Prostate gland (tissue), 2 donors: ENCODE measurements around the gene PLPP7.

Source experiments
- POLR2AphosphoS5 ChIP-seq: sonication (generic); formaldehyde crosslinking; IDR thresholded peaks from one replicate; pipeline ENCODE4 v1.6.1; 2017; ENCODE audit warnings: antibody characterized with exemption
- TF ChIP-seq, protein P1 (sequence below), 4 experiments: fragments of 200-600 bp in 2 of 4; fragments of 450-650 bp in 2 of 4; sonication (generic) in 2 of 4; IDR thresholded peaks; 1 replicate in 3 of 4; 2 replicates in 1 of 4; pipeline ENCODE4 v1.5.1; 2016 to 2019; ENCODE audit warnings: antibody characterized with exemption in 4 of 4, mild to moderate bottlenecking in 2 of 4, moderate library complexity in 2 of 4

GRCh38 chr9:131309530-131310276, 20.2 kb downstream of the PLPP7 start:
- no peak for TF ChIP-seq POLR2AphosphoS5
- TF ChIP-seq, protein P1, sequence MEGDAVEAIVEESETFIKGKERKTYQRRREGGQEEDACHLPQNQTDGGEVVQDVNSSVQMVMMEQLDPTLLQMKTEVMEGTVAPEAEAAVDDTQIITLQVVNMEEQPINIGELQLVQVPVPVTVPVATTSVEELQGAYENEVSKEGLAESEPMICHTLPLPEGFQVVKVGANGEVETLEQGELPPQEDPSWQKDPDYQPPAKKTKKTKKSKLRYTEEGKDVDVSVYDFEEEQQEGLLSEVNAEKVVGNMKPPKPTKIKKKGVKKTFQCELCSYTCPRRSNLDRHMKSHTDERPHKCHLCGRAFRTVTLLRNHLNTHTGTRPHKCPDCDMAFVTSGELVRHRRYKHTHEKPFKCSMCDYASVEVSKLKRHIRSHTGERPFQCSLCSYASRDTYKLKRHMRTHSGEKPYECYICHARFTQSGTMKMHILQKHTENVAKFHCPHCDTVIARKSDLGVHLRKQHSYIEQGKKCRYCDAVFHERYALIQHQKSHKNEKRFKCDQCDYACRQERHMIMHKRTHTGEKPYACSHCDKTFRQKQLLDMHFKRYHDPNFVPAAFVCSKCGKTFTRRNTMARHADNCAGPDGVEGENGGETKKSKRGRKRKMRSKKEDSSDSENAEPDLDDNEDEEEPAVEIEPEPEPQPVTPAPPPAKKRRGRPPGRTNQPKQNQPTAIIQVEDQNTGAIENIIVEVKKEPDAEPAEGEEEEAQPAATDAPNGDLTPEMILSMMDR (IDR thresholded peaks at IDR 0.05), result no peak
